Measurements from ENCODE around the gene STOX2. TPM values are rescaled to one million over a fixed set of nuclear protein-coding genes. Genes with fewer than 3 reads are reported as not detected.

The STOX2 gene
- total and polyA plus RNA-seq, 10 donors, result 0.53 to 42.8 (median 28.6) TPM

DNA sequence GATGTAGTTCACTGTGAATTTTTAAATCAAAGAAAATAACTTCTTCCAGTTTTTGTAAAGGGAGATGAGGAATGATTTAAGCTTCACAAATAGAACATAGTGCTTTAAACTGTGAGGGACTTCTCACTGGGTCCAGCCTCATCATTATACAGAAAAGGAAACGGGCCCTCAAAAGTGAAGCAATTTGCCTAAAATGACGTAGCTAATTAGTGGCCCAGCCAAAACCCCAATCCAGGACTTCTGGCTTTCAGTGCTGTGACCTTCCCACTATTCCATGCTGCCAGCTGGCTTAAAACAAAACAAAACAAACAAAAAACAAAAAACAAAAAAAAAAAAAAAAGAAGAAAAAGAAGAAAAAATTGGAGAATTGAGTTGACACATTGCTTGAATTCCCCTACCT, 45.0 kb upstream of the STOX2 start:
- no peak for TF ChIP-seq POLR2A (IDR thresholded peaks at IDR 0.05)
- TF ChIP-seq POLR2AphosphoS5 (IDR thresholded peaks at IDR 0.05), result peak in 1 of 3 donors; percentile 8
- TF ChIP-seq, protein P1, sequence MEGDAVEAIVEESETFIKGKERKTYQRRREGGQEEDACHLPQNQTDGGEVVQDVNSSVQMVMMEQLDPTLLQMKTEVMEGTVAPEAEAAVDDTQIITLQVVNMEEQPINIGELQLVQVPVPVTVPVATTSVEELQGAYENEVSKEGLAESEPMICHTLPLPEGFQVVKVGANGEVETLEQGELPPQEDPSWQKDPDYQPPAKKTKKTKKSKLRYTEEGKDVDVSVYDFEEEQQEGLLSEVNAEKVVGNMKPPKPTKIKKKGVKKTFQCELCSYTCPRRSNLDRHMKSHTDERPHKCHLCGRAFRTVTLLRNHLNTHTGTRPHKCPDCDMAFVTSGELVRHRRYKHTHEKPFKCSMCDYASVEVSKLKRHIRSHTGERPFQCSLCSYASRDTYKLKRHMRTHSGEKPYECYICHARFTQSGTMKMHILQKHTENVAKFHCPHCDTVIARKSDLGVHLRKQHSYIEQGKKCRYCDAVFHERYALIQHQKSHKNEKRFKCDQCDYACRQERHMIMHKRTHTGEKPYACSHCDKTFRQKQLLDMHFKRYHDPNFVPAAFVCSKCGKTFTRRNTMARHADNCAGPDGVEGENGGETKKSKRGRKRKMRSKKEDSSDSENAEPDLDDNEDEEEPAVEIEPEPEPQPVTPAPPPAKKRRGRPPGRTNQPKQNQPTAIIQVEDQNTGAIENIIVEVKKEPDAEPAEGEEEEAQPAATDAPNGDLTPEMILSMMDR (IDR thresholded peaks at IDR 0.05 in 8 of 11, conservative IDR thresholded peaks at IDR 0.05 in 3 of 11), result no peak
- H3K4me1 ChIP-seq, result peaks cover 0 to 19% (median 0%) of the 10 kb centered on the region in 6 donors
- DNase-seq, result no peak
- H3K27ac ChIP-seq, result peak overlapping the region in 1 of 8 donors; percentile 13
- no peaks in the 10 kb centered on the region for H3K36me3 ChIP-seq
- H3K9me3 ChIP-seq, result no peaks in the 10 kb centered on the region
- H3K4me3 ChIP-seq, result no peak overlapping the region
- intact Hi-C loops (cut with DNase I; ENCODE audit: low total_unique reads), result no loop called here
- H3K27me3 ChIP-seq (replicated peaks in 1 of 7), result peaks cover 0 to 8% (median 0%) of the 10 kb centered on the region in 7 donors
- WGBS, 5 donors, result 34 to 68% (median 49%) methylated on average over 2 of the region's 2 CpGs

DNA sequence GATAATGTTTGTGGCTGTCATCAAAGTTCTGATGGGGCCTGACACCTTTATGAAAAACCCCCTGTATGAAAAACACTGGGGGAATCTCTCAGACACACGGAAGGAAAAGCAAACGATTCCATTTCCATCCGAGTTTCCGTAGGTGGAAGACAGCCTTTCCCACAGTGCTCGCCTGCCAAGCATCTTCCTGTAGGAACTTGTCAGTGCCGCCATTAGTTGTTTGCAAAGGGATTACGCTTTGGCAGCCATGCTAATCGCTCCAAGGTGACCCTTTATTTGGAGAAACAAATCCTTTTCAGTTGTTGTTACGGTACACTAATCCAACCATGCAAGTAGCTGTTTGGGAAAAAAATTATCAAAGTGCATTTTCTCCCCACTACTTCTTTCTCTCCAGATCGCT, 44.4 kb upstream of the STOX2 start:
- H3K27ac ChIP-seq, result peak overlapping the region in 1 of 8 donors; percentile 13
- 77 to 90% (median 84%) methylated on average over 10 of the region's 10 CpGs for WGBS, 5 donors
- no peak overlapping the region for H3K4me3 ChIP-seq
- TF ChIP-seq POLR2AphosphoS5 (IDR thresholded peaks at IDR 0.05) (no peak), POLR2A (IDR thresholded peaks at IDR 0.05) (no peak)
- TF ChIP-seq, protein P1 (IDR thresholded peaks at IDR 0.05 in 8 of 11, conservative IDR thresholded peaks at IDR 0.05 in 3 of 11), result no peak
- peaks cover 0 to 8% (median 0%) of the 10 kb centered on the region in 7 donors for H3K27me3 ChIP-seq (replicated peaks in 1 of 7)
- no peaks in the 10 kb centered on the region for H3K9me3 ChIP-seq
- intact Hi-C loops (cut with DNase I; ENCODE audit: low total_unique reads), result no loop called here
- H3K4me1 ChIP-seq, result peaks cover 0 to 19% (median 0%) of the 10 kb centered on the region in 6 donors
- no peaks in the 10 kb centered on the region for H3K36me3 ChIP-seq
- no peak for DNase-seq

DNA sequence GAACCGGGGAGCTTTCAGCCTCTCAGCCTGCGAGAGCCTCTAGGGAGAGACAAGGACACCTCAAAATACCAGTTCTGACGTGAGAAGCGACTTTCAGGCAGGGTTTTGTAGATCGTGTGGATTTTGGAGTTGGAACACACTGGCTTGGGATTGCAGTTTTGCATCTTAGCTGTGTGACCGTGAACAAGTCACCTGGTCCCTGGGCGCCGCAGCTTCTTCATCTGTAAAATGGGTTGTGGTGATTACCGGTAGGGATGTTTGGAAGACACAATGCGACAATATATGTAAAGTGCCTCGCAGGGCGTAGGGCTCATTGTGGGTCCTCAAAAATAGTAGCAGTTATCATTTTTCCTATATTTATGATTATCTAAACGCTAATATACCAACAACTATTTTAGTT, 43.7 kb upstream of the STOX2 start:
- no peak for DNase-seq
- Histone ChIP-seq H3K36me3 (no peaks in the 10 kb centered on the region), H3K4me3 (no peak overlapping the region), H3K27me3 (replicated peaks in 1 of 7) (peaks cover 0 to 8% (median 0%) of the 10 kb centered on the region in 7 donors), H3K27ac (no peak overlapping the region), H3K9me3 (no peaks in the 10 kb centered on the region), H3K4me1 (peaks cover 0 to 19% (median 0%) of the 10 kb centered on the region in 6 donors)
- intact Hi-C loops (cut with DNase I; ENCODE audit: low total_unique reads), result no loop called here
- TF ChIP-seq POLR2A (IDR thresholded peaks at IDR 0.05) (no peak), POLR2AphosphoS5 (IDR thresholded peaks at IDR 0.05) (no peak)
- TF ChIP-seq, protein P1 (IDR thresholded peaks at IDR 0.05 in 8 of 11, conservative IDR thresholded peaks at IDR 0.05 in 3 of 11), result no peak
- WGBS, 5 donors, result 93 to 97% (median 94%) methylated on average over 13 of the region's 13 CpGs

DNA sequence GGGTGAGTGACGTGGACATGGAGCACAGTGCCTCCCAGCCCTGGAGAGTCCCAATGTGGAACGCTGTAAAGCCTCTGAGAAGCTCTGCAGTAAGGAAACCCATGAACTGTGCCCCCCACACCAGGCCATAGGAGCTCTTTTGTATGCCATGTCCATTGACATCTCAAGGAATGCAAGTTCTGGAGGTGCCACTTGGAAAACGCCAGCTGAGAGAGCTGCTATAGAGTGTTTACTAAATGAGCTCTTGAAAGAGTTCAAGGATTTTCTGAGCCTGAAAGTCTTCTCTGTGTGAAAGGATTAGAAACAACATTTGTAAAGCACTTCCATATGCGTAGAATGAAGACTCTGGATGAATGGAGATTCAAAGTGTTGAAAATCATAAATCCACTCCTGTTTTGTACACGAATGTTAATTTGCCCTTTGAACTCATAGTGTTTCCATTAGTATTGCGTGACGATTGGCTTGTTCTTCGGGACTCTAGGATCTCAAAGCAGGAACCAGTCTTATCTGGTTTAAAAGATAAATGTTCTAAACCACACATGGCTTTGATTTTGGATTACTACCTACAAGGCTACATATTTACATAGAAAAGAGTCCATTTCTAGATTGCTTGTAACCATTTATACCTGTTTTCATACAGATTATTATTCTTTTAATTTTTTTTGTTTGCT, 41.8 kb upstream of the STOX2 start:
- no peak for DNase-seq
- TF ChIP-seq POLR2A (IDR thresholded peaks at IDR 0.05), result no peak
- TF ChIP-seq, protein P1 (IDR thresholded peaks at IDR 0.05 in 8 of 11, conservative IDR thresholded peaks at IDR 0.05 in 3 of 11), result no peak
- TF ChIP-seq POLR2AphosphoS5 (IDR thresholded peaks at IDR 0.05), result no peak
- H3K36me3 ChIP-seq, result no peaks in the 10 kb centered on the region
- no peaks in the 10 kb centered on the region for H3K9me3 ChIP-seq
- intact Hi-C loops (cut with DNase I; ENCODE audit: low total_unique reads), result no loop called here
- H3K4me1 ChIP-seq, result peaks cover 0 to 17% (median 0%) of the 10 kb centered on the region in 6 donors
- WGBS, 5 donors, result 80 to 89% (median 87%) methylated on average over 8 of the region's 8 CpGs
- no peaks in the 10 kb centered on the region for H3K27me3 ChIP-seq (replicated peaks in 1 of 7)
- no peak overlapping the region for H3K4me3 ChIP-seq
- no peak overlapping the region for H3K27ac ChIP-seq
